ENCODE data around the gene MRPL42. TPM values are rescaled to one million over a fixed set of nuclear protein-coding genes. Genes with fewer than 3 reads are reported as not detected.
"Not testable (repeated sequence)": the region's sequence is repeated elsewhere in the genome, so short reads cannot be mapped to it uniquely, and the experiment has no call there.

MRPL42 gene
- total RNA-seq, 1 donor from 2014 or later: 287 TPM

DNA sequence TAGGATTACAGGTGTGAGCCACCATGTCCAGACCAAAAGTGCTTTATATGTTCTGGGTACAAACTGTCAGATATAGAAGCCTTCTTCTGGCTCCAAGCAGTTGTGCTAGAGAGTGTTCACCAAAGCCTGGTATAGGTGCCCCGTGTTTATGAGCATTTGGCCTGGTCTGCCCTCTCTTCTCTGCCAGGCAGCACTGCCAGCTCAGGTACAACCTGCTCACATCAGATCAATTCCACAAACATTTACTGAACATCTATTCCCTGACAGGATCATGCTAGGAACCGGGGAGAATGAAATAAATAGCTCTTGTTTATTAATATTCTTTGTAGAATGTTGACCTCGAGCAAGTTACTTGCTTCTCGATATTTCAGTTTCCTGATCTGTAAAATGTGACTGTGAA, 85.1 kb downstream of the MRPL42 start:
- TF ChIP-seq, protein P1, sequence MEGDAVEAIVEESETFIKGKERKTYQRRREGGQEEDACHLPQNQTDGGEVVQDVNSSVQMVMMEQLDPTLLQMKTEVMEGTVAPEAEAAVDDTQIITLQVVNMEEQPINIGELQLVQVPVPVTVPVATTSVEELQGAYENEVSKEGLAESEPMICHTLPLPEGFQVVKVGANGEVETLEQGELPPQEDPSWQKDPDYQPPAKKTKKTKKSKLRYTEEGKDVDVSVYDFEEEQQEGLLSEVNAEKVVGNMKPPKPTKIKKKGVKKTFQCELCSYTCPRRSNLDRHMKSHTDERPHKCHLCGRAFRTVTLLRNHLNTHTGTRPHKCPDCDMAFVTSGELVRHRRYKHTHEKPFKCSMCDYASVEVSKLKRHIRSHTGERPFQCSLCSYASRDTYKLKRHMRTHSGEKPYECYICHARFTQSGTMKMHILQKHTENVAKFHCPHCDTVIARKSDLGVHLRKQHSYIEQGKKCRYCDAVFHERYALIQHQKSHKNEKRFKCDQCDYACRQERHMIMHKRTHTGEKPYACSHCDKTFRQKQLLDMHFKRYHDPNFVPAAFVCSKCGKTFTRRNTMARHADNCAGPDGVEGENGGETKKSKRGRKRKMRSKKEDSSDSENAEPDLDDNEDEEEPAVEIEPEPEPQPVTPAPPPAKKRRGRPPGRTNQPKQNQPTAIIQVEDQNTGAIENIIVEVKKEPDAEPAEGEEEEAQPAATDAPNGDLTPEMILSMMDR (IDR thresholded peaks at IDR 0.05): no peak
- TF ChIP-seq EZH2phosphoT487 (IDR thresholded peaks at IDR 0.05) (no peak), EZH2 (IDR thresholded peaks at IDR 0.05) (no peak)
- Histone ChIP-seq H3K36me3 (no peaks in the 10 kb centered on the region), H4K20me1 (ENCODE audit: low read depth) (no peaks in the 10 kb centered on the region), H3K4me2 (no peak overlapping the region), H3K4me1 (no peaks in the 10 kb centered on the region), H3K9me3 (ENCODE audit: low read depth) (no peaks in the 10 kb centered on the region), H3K27ac (no peak overlapping the region), H3K4me3 (no peak overlapping the region), H3K9ac (no peak overlapping the region), H3K79me2 (ENCODE audit: low read depth) (no peaks in the 10 kb centered on the region), H2AFZ (replicated peaks) (no peak overlapping the region), H3K27me3 (no peaks in the 10 kb centered on the region), H3F3A (ENCODE audit: low read depth) (no peaks in the 10 kb centered on the region)
- Mint-ChIP-seq H3K4me1 (peaks cover 2% of the 10 kb centered on the region), H3K27ac (no peak overlapping the region), H3K9me3 (no peaks in the 10 kb centered on the region), H3K36me3 (no peaks in the 10 kb centered on the region), H3K4me3 (no peak overlapping the region), H3K27me3 (ENCODE audit: insufficient read depth, low read depth) (peaks cover 5% of the 10 kb centered on the region)
- DNase-seq (ENCODE audit: low spot score): no peak

DNA sequence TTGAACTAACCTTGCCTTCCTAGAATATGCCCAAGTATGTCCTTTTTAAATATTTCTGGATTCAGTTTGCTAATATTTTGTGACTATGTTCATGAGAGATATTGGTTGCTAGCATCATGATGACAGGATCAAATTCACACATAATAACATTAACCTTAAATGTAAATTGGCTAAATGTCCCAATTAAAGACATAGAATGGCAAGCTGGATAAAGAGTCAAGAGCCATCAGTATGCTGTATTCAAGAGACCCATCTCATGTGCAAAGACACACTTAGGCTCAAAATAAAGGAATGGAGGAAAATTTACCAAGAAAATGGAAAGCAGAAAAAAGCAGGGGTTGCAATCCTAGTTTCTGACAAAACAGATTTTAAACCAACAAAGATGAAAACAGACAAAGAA, 90.6 kb downstream of the MRPL42 start:
- H3K9me3 Mint-ChIP-seq: peaks cover 30% of the 10 kb centered on the region
- DNase-seq (ENCODE audit: low spot score); H3K4me1 ChIP-seq; H3K9me3 ChIP-seq (ENCODE audit: low read depth); H3K4me2 ChIP-seq; H3K4me1 Mint-ChIP-seq; H4K20me1 ChIP-seq (ENCODE audit: low read depth); H3F3A ChIP-seq (ENCODE audit: low read depth); H3K27ac Mint-ChIP-seq; H3K27ac ChIP-seq; H3K27me3 Mint-ChIP-seq (ENCODE audit: insufficient read depth, low read depth); H3K36me3 ChIP-seq; H3K27me3 ChIP-seq; H3K9ac ChIP-seq; H2AFZ ChIP-seq (replicated peaks); H3K4me3 Mint-ChIP-seq; H3K4me3 ChIP-seq; H3K79me2 ChIP-seq (ENCODE audit: low read depth); H3K36me3 Mint-ChIP-seq: not testable (repeated sequence)

DNA sequence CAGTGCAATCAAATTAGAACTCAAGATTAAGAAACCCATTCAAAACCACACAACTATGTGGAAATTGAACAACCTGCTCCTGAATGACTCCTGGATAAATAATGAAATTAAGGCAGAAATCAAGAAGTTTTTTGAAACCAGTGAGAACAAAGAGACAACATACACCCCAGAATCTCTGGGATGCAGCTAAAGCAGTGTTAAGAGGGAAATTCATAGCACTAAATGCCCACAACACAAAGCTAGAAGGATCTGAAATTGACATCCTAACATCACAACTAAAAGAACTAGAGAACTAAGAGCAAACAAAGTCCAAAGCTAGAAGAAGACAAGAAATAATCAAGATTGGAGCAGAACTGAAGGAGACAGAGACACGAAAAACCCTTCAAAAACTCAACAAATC, 91.4 kb downstream of the MRPL42 start:
- H3K4me3 ChIP-seq; H3K79me2 ChIP-seq (ENCODE audit: low read depth); H3K27ac Mint-ChIP-seq; H3K36me3 Mint-ChIP-seq; H3K4me3 Mint-ChIP-seq; H2AFZ ChIP-seq (replicated peaks); H3K9ac ChIP-seq; H3F3A ChIP-seq (ENCODE audit: low read depth); H3K36me3 ChIP-seq; H4K20me1 ChIP-seq (ENCODE audit: low read depth); H3K27me3 Mint-ChIP-seq (ENCODE audit: insufficient read depth, low read depth); H3K9me3 ChIP-seq (ENCODE audit: low read depth); H3K4me2 ChIP-seq; H3K27me3 ChIP-seq; DNase-seq (ENCODE audit: low spot score); H3K4me1 Mint-ChIP-seq; H3K4me1 ChIP-seq; H3K27ac ChIP-seq: not testable (repeated sequence)
- H3K9me3 Mint-ChIP-seq: peaks cover 30% of the 10 kb centered on the region

DNA sequence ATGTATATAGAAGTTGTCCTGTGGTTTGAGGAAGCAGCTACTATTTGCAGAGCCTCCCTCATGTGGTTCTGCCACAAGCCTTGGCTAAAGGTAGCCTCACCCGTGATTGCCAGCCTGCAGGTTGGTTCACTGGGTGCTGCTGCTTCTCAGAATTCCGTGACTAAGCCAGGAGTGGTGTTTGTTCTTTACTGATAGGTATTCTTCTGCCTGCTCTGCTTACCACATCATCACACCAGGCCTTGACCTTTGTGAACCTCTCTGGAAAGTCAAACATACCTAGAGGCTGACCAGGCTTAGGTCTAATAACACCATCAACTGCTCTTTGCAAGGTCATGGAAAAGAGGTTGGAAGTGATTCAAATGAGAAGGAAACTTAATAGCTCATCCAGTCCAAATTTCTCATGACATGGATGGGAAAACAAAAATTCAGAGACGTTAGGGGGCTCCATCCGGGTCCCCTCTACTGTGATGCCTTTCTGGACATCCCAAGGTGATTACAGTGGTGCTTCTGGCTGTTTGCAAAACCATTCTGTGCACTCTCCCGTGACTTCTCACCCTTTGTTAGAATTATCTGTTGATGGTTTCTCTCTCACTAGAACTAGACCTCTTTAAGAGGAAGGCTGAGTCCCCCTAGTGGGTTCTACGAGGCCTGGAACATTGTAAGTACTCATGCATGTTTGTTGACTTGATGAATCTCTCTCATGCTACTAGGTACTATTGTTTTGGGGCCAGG, 96.7 kb downstream of the MRPL42 start:
- H3K27me3 ChIP-seq: peaks cover 15% of the 10 kb centered on the region
- Mint-ChIP-seq H3K36me3 (peaks cover 4% of the 10 kb centered on the region), H3K27me3 (ENCODE audit: insufficient read depth, low read depth) (no peaks in the 10 kb centered on the region), H3K4me1 (no peaks in the 10 kb centered on the region), H3K27ac (no peak overlapping the region), H3K4me3 (no peak overlapping the region), H3K9me3 (peaks cover 19% of the 10 kb centered on the region)
- TF ChIP-seq EZH2 (IDR thresholded peaks at IDR 0.05): no peak
- TF ChIP-seq, protein P1 (IDR thresholded peaks at IDR 0.05): peak; percentile 32
- H4K20me1 ChIP-seq (ENCODE audit: low read depth): no peaks in the 10 kb centered on the region
- no peak overlapping the region for H3K4me3 ChIP-seq
- H2AFZ ChIP-seq (replicated peaks): no peak overlapping the region
- no peaks in the 10 kb centered on the region for H3K4me1 ChIP-seq
- peak; percentile 22 for DNase-seq (ENCODE audit: low spot score)
- no peak overlapping the region for H3K9ac ChIP-seq
- no peak overlapping the region for H3K4me2 ChIP-seq
- H3K9me3 ChIP-seq (ENCODE audit: low read depth): no peaks in the 10 kb centered on the region
- H3K27ac ChIP-seq: no peak overlapping the region
- H3K79me2 ChIP-seq (ENCODE audit: low read depth): no peaks in the 10 kb centered on the region
- H3F3A ChIP-seq (ENCODE audit: low read depth): no peaks in the 10 kb centered on the region
- H3K36me3 ChIP-seq: no peaks in the 10 kb centered on the region

Data from neural progenitor cell (in vitro differentiated cells).